ENCODE results near the gene NMNAT2.

NMNAT2 gene

DNA sequence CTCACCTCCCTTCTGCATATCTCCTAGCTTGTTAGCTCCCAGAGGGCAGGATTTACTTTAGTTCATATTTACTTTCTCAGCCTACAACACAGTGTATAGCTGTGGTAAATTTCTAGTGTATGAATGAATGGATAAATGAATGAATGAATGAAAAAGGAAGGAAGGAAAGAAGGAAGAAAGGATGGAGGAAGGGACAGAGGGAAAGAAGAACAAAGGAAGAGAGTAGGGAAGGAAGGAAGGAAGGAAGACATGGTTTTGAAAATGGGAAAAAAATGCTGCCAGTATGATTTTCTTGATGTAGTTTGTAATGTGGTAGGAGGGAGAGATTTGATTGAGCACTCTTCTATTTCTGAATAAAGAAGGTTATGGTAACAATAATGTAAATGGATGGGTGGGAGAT is 185.1 kb downstream of the NMNAT2 start:
- no peak for DNase-seq

DNA sequence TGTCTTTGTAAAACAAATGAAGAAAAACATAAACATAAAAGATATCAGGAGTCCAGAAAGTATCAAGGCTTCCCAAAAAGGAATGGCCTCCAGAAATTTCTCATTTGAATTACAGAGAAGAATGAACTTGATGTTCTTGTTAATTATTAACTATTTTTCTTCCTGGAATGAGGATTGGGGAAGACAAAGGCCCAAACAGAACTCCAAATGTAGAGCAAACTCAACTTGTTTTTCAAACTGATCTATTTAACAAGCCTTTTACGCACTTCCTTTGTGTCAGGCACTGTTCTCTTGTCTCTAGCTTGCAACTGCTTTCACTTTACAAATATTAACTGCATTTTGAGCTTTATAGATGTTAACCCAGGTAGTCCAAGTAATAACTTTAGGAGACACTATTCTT is 186.6 kb downstream of the NMNAT2 start:
- no peak for DNase-seq

DNA sequence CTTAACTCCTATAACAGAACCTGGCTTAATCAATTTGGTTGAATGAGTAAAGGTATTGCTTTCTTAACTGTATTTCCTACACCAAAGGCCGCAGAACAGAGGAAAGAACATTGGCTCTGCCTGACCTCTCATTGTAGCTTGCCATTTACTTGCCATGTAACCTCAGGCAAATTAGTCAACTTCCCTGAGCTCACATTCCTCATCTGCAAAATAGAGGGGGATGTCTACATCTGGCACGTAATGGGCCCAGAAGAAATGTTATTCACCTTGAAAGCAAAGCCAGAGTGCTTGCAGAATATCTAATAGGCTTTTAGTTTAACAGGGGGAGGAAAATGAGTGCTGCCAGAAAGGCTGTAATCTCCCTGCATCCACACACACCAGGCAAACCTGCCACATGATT is 187.8 kb downstream of the NMNAT2 start:
- no peak for DNase-seq

DNA sequence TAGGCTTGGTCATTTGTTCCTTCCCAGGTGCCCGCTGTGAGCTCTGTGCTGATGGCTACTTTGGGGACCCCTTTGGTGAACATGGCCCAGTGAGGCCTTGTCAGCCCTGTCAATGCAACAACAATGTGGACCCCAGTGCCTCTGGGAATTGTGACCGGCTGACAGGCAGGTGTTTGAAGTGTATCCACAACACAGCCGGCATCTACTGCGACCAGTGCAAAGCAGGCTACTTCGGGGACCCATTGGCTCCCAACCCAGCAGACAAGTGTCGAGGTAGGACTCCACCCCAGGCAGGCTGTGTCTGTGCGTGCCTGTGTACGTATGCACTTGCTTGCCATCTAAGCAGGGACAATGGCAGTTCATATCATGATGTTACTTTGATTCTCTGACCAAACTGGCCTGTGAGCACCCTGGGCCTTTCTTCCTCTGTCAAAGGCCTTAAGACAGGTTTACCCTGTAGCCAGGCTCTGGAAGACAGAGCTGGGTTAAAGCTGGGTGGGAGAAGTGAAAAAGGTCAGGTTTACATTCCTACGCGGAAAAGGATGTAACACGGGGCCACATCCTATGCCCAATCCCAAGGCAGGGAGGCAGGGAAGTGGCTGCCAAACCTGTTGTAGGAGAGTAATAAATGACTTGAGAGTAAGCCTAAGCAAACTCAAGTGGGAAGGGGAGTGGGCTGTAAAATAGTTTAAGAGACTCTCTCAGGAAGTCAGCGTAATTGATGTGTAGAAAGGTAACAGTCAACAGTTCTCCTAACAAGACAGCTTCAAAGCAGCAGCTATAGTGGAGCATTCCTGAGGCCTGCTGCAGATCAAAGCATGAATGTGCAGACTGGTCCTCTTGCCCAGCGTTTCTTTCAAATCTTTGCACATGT is 189.6 kb downstream of the NMNAT2 start:
- DNase-seq = no peak

DNA sequence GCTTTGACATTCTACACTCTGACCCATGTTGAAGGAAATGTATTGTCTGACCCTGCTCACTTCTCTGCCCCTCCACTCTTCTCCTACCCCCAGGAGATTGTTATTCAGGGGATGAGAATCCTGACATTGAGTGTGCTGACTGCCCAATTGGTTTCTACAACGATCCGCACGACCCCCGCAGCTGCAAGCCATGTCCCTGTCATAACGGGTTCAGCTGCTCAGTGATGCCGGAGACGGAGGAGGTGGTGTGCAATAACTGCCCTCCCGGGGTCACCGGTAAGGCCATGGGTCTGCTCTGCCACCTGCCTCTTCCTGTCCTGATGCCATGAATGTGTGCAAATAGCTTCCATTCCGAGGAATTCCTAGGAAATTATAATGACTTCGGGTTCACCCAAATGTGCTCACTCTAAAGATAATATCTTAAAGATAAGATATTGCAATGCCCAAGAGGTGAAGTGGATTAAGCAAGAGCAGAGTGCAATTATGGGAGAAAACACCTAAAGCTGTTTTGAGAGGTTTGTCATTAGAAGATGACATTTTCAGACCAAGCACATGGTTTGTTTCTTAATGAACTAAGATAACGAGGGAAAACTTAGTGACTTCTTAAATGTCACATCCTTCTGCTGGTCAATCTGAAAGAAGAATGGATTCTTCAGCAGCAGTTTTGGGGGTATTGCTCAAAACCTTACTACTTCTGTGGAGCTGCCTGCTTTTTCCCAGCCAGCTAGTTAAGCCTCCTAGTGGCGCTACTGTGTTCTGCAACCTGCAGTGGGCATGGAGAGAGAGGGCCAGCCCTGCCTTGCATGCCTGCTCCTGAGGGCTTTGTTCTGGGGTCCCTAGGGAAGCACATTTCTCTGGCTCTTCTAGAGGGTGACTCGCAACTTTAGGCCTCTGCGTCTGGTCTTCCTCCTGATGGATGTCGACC is 190.5 kb downstream of the NMNAT2 start:
- no peak for DNase-seq

DNA sequence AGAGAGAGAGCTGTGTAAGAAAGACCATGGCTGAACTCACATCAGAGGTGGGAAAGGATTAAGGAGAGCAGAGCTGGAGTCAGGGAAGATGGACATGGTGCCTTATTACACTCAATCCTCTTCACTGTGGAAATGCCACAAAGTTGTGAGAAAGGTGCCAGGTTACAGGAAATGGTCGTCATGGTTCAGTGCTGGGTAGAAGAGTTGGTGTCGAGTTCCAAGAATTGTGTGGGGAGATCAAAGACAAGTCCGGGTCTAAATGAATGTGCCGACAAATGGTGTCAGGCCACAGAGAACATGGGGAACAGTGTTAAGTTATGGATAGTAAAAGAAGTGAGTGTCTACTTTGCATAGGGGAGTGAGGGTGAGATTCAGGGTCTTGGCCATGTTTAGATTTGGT is 191.2 kb downstream of the NMNAT2 start:
- DNase-seq = no peak

DNA sequence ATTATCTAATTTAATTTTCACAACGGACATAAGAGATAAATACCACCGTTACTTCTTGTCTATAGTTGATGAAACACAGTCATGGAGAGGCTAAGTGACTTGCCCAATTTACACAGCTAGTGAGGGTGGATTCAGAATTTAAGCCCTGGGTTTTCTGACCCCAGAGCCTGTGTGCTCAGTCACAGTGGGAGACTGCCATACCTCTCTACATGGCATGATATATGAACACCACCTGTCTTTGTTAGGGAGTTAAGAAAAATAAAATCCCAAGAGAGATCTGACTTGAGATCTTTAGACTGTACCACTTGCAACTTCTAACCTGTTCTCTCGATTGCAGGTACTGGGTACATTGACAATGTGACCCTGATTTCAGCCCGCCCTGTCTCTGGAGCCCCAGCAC is 191.8 kb downstream of the NMNAT2 start:
- DNase-seq = no peak

DNA sequence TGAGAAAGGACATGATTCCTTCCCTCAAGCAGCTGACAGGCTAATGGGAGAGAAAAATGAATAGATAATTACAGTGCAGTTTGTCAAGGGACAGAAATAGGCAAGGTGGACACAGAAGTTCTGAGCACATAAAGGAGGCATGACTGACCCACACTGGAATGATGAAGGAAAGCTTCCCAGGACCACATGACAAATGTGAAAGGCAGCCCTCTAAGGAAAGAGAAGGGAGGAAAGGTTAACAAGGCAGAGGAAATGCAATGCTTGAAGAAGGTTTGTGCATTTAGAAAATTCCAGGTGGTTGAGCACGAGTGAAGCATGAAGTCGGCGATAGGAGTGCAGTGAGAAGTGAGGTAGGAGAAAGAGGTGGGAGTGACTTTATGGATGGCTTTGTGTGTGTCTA is 194.7 kb downstream of the NMNAT2 start:
- DNase-seq = no peak

DNA sequence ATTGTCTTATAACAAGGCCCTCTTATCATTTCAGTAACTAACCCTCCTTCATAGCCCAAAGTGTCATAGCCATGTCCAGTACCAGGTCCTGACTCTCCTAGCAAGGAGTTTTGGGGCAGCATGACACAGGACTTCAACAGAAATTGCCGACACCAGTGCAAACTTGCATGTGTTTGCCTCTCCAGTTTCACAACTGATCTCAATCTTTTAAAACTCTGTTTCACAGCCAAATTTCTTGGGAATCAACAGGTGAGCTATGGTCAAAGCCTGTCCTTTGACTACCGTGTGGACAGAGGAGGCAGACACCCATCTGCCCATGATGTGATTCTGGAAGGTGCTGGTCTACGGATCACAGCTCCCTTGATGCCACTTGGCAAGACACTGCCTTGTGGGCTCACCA is 195.3 kb downstream of the NMNAT2 start:
- no peak for DNase-seq

DNA sequence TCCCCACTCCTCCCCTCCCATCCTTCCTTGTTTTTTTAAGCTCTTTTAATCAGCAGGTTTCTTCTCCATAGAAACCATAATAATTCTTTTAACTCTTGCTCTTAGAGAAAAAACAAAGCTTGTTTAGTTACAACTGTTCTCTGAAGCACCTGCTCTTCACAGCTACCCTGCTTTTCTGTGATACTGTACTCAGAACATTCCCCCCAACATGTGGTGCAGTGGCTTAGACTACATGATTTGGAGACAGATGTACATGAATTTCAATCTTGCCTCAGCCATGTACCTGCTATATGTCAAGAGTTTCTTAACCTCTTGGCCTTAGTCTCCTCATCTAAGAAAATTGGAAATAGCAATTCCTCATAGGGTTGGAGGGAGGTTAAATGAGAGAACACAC is 198.6 kb downstream of the NMNAT2 start:
- DNase-seq = no peak

DNA sequence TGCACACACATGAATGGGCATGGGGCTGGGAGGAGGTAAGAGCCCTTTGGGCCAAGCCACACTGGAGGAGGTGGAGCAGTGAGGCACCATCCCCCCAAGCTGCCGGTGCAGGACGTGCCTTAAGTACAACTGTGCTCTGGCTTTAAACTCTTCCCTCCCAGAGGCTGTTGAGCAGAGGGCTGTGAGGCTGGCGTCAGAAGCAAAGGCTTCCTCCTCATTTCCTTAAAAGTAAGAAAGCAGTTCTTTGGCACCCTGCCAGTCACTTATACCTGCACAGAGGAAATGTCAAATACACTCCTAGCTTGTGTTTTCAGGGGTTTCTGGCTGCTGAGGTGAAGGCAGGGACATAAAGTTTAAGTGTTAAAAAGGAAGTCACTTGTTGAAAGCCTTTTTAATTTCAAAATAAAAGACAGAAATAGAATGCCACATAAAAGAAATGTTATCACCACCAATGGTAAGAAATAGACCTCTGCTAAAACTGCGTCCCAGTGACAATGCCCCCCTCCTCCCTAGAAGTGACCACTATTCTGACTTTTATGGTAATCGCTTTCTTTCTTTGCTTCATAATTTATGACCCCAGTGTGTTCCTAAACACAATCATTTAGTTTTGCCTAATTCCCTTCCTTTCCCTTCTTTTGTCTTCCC is 199.1 kb downstream of the NMNAT2 start:
- DNase-seq = no peak

DNA sequence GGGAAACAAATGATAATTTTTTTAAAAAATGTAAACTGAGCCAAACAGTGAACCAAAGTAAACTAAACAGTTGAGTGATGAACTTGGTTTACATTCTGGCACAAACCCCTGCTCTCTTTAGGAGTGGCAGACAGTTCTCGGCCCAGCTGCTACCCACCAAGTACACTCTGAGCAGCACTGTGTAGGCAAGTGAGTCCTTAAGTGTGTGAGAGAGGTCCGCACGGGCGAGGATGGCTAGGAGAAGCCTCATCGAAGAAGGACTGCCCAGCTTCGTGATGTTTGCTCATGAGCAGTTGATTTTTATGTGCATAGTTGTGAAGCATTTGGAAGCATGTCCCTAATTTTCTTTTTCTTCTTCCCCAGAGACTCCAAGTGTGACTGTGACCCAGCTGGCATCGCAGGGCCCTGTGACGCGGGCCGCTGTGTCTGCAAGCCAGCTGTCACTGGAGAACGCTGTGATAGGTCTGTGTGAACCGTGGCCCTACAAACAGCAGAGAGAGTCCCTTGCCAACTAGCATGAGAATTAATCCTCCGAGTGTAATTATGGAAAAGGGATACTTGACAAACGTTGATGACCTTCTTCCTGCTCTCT is 200.1 kb downstream of the NMNAT2 start:
- no peak for DNase-seq

DNA sequence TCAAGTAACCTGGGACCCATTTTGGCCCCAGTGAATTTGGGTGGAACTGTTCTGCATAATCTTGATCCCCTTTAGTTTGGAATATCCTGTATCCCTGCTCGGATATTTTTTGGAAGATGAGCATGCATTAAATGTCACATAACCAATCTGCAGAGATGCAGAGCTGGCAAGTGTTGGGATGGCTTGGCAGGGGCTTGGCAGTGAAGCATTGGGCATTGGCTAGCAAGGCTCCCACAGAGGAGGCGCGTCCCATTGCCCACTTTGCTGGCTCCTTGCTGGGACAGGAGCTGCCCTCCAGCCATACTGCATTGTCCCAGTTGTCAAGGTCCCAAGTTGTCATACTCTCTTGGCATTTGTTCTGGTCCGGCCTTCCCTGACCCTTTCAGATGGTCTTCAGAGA is 202.2 kb downstream of the NMNAT2 start:
- no peak for DNase-seq

DNA sequence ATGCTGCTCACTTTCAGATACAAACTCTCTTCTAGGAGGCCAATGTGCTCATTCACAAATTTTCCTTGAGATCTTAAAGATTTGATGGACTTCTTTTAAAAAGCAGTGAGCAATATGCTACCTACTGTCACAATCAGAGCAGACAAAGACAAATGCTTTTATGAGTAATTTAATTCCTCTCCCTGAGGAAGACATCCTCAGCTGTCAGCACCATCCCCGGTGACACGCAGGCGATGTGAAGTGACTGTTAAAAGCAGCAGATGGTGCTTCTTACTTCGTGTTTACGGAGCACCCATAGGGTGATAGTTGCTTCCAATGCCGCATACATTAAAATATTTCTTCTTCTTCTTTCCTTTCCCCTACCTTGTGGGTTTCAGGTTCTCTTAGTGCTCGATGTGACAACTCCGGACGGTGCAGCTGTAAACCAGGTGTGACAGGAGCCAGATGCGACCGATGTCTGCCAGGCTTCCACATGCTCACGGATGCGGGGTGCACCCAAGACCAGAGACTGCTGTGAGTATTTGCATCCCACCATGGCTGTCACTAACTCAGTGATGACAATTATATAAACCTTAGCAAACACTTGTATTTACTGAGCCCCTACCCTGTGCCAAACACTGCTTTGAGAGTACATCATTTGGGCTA is 203.0 kb downstream of the NMNAT2 start:
- DNase-seq = no peak

DNA sequence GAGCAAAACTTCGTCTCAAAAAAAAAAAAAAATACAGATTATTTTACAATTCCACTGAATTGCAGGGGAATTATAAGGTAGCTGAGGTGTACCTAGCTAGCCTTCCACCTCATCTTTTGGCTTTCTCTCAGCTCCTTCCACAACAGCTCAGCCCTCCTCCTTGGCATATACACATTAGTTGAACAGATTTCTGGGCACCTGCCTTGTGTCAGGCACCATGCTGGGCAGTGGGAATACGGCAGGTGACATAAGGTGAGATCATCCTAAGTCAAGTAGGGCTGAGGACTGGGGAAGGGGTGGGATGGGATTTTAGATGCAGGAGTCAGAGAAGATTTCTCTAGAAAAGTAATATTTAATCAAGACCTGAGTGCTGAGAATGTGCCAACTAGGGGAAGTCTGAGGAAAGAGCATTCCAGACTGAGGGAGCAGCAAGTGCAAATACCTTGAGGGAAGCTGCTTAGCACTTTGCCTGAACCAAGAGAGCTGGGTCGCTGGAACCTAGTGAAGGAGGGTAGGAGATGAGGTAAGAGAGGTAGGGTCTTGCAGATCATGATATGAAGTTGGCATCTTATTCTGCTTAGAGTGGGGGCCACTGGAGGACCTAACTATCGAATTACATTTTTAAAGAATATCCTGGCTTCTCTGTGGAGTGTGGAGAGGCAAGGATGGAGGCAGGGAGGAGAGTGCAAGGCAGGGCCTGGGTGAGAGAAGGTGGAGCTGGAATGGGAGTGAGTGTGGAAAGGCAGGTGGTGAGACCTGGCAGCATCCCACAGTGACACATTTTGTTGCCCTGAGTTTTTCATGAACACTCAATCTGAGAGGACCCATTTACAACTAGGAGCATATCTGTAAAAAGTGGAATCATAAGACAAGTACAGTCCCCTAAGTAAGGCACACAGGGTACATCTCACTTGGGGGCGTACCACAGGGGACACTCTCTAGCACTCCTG is 203.9 kb downstream of the NMNAT2 start:
- DNase-seq = no peak

DNA sequence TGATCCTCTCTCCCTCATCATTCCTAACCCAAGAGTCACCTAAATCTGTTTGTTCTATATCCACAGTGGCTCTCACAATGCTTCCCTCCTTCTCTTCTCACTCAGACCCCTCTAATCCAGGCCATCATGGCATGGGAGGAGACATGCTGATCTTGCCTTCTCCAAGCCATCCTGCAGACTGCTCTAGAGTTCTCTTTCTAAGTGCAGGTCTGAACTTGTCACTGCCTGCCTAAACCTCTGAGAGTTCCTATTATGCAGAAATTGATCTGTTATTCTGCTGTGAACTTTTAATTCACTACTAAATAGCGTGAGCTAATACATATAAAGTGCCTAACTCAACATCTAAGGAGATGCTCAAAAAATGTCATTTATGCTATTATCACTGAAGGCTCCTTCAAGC is 205.3 kb downstream of the NMNAT2 start:
- no peak for DNase-seq

DNA sequence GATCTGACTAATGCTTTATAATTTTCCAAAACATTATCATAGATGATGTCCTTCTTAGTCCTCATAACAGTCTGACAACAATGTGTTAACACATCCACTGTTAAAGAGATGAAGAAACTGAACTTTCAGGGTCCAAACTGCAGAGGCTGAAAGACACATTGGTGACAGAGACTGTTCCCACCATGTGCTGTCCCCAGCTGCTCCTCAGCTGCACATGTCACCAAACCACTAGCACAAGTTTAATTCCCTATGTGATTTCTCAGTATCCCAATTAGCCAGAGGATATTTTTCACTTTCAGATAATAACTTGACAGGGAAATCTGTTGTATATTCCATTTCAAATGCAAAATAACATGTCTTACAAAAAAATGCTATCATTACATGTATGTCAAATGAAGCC is 207.5 kb downstream of the NMNAT2 start:
- DNase-seq = no peak

DNA sequence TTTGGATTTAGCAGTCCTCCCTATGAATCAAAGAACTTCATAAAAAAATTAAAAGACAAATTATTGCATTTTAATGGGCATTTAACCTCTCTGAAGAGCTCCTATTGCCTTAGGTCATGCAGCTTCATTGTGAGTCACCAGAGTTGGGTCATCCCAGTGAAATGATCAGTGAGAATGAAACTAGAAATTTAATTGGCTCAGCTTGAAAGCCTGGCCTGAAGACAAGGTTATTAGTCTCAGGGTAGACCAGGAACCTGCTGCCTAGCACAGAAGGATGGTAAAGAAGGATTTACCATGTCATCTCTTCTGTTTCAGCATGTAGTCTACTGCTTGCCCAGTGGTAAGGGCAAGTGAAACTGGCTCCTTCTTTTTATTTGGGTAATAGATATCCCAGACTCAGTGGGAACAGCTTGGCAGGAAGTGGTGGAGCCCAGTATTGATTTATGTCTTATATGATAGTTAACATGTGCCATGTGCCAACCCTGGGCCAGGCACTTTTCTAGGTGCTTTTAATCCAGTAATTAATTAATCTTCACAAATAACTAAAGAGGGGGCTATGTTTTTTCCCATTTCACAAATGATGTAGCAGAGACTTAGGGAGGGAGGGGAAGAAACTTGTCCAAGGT is 208.5 kb downstream of the NMNAT2 start:
- DNase-seq = no peak

DNA sequence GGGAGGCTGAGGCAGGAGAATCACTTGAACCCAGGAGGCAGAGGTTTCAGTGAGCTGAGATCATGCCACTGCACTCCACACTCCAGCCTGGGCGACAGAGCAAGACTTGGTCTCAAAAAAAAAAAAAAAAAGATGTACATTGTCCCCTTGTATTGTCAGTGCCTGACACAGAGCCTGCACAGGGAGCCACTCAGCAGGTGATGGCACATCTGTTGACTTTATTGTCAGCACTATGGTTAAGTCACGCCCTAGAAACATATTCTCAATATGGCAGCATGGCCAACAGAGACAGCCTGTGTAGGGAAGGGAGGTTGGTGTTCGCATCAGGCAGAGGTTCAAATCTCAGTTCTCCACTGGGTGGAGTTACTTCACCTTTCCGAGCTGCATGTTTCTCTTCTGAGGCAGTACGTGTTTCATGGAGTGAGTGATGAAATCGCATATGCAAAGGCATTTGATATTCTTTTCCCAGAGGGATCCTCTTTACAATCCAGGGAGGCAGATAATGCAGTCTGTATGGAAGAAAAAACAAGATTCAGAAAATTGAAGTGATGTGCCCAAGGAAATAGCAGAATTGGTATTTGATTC is 211.6 kb downstream of the NMNAT2 start:
- DNase-seq = no peak

DNA sequence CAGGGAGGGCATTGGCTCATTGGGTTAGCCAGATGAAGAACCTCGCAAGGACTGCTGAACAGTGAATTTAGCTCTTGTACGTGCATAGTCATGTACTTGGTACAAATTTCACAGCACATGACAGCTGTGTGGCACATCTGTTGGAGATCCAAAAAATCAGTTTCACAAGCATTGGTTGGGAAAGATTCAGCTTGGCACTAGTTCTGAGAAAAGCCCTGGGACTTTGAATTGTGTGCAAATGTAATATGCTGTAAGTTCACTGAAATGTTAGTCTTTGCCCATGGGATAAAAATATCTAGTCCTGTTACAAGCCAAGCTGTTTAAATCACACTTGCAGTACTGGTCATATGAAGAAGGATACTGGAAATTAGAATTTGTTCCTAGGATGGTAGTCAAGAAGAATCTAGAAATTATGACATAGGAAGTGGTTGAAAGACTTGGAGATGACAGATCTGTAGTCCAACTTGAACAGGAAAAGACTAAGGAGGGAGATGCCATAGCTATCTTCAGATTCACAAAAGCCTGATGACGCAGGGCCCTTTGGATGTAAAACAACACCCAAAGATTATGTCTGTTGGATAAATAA is 212.9 kb downstream of the NMNAT2 start:
- DNase-seq = no peak

Data from bone marrow (tissue), 2 donors.